Measurements from ENCODE around the gene CRLF1.

Gene CRLF1

DNA sequence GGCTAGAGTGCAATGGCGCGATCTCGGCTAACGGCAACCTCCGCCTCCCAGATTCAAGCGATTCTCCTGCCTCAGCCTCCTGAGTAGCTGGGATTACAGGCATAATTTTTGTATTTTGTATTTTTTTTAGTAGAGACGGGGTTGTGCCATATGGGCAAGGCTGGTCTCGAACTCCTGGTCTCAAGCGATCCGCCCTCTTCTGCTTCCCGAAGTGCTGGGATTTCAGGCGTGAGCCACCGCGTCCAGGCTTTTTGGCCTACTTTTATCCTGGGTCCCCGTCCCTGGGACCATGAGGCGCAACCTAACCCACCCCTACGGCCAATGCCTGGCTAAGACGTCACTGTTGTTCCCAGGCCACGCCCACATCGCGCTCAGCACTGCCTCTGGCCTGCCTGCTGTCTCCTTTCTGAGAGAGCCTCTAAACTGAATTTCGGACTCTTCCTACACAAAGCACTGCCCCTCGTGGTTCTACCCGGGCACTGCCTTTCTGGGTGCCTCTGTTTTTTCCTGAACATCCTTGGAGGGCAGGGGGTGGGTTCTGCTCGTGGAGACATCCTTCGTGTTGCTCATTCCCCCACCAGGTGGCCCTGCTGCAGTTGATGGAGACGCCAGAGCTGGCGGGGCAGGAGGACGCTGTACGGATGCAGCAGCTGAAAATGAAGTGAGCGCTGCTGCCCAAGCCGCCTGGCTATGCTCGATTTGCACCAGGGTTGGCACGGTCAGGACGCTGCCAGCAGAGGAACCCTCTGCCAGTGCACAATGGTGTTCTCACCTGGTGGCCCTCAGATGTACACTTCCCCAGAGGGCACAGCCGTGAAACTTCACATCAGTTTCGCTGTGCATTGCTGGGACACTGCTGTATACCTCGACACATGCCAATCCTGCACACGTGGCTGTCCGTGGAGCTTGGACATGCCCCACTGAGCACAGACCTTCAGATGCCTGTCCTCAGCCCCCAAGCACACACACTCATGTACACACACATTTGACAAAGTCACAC lies 16.0 kb downstream of the CRLF1 start:
- DNase-seq: no peak

DNA sequence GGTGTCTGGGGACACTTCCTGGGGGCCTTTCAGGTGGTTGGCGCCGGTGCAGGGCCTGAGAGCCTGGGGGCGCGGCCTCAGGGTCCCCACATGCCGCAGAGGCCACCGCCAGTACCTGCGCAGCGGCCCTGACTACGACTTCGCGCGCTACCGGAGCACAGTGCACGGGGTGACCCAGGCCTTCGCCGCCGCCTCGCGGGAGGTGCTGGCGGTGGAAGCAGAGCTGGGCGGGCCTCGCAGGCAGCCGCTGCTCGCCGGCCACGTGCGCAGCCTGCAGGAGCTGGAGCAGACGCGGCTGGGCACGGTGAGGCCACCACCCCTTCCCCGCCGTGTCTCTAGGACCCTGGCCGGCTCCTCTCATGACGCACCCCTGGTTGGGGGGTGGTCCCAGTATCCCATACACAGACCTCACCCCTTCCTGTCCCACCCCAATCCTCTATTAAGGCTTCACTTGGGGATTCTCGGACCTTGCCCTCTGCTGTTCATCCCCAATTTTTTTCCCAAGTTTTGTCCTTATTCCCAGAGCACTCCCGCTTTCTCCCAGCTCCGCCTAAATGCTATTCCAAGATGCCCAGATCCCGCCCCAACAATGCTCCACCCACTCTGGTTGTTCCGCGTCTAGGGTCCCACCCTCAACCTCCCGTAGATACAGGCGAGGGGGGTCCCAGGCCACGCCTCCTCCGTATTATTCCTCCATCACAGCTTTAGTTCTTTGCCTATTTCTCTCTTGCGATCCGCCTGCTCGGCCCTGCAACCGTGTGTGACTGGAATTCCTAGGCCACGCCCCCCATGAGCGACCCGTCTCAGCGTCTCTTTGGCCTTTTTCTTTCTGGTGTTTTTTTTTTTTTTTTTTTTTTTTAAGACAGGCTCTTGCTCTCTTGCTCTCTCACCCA lies 17.0 kb downstream of the CRLF1 start:
- DNase-seq: peak; percentile 67

DNA sequence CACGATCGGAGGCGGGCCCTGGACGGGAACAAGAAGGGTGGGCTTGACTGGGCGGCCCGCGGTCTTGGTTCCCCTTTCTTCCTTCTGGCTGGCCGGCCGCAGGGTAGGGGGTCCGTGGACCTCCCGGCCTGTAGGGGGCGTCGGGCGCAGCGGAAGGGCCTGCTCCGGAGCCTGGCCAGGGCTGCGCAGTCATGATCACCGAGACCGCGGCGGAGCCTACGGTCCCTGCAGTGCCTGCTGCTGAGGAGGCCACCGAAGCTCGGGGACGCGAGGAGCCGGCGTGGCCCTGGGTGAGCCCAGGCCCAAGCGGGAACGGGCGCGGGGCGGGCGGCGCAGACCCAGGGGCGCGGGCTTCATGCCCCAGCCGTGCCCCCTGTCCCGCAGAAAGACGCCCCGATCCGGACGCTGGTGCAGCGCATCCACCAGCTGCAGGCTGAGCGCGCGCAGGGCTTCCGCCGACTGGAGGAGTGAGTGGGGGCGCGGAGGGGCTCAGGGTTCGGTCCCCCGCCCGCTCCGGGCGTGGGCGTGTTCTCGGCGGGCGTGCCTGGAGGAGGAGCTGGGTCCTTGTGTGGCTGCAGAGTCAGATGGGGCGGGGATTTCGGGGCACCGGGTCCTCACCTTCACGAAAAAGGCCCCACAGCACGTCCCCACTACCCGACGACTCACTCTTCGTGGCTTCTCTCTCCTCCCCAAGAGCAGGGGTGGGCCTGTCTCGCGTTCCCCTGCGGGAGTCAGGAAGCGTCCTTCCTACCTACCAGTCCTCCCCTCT lies 17.8 kb downstream of the CRLF1 start, which contains the start of gene REX1BD:
Gene REX1BD, plus strand, starts transcription at position 188 of the 769 bp plus-strand sequence. Its CDS starts 4 bp downstream, at position 192.
- DNase-seq: peak; percentile 92

DNA sequence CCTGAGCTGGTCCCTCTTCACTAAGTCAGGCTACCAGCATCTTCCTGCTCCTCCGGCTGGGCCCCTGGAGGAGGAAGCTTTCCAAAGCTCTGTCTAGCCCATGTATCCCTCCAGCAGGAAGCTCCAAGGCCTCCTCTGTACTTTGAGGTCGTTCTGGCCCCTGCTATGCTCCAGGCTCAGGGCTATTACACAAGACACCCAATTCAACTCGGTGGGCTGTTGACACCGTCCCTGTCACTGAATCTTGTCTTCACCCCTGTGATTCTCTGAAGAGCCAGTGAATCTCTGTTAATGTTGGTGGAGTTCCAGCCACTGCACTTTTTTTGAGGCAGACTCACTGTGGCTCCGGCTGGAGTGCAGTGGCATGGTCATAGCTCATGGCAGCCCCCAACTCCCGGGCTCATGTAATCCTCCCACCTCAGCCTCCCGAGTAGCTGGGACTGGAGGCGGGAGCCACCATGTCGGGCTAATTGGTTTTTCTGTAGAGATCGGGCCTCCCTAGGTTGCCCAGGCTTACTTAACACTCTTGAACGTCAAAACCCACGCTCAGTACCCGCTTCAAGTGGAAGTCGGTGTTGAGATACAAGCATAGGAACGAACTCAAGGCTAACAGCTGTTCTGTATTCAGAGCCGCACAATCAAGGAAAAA lies 18.5 kb downstream of the CRLF1 start:
- no peak for DNase-seq

DNA sequence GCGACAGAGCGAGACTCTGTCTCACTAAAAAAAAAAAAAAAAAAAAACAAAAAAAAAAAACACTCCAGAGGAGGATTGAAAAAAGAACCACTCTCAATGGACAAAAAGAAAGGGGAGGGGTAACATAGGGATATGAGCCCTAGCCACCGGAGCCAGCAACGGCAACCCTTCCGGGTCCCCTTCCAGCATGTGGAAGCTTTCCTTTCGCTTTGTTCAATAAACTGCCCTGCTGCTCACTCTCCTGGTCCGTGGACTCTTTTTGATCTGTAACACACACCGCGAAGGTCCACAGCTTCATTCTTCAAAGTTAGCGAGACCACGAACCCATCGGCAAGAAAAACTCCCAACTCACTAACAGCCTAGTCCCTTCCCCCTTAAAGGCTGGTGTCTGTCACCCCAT lies 19.0 kb downstream of the CRLF1 start:
- no peak for DNase-seq

DNA sequence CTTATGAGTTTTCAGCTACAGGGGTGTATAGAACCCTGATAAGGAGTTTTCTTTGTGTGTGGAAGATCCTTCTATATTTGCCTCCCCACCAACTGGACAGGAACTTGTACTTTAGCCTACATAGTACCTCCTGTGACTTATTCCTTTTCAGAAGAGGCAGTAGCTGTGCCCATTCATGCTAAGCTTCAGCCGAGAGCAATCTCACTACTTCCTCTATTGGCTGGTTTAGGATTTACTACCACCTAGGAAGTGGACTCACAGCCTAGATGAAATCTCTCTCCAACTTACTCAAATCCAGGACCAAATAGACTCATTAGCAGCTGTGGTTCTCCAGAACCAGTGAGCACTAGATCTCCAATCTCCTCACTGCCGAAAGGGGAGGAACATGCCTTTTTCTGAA lies 20.3 kb downstream of the CRLF1 start:
- DNase-seq: no peak

DNA sequence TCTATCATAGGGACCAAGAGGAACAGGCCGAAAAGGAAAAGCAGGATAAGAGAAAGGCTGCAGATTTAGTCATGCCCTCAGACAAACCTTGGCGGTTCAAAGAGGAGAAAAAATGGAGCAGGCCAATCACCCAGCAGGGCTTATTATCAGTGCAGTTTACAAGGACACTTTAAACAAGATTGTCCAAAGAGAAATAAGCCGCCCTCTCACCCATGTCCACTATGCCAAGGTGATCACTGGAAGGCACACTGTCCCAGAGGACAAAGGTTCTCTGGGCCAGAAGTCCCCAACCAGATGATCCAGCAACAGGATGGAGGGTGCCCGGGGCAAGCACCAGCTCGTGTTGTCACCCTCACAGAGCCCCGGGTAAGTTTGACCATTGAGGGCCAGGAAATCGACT lies 26.3 kb downstream of the CRLF1 start:
- DNase-seq: no peak

DNA sequence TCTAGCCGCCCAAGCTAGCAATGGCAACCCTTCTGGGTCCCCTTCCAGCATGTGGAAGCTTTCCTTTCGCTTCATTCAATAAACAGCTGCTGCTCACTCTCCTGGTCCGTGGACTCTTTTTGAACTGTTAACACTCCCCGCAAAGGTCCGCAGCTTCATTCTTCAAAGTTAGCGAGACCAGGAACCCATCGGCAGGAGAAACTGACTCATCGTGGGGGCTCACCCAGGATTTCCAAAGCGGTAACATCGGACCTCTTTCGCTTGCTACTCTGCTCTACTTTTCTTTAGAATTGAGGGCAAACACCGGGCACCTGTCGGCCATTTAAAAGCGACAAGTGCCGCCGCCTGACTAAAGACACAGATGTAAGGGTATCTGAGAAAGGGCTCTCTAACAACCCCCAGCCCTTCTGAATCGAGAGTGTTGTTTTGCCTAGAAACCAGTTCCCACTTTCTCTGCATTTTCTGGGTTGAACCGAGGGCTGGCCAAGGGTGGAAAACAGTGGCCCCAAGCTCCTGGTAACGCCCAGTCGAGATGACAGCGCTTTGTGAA lies 29.2 kb downstream of the CRLF1 start:
- no peak for DNase-seq

DNA sequence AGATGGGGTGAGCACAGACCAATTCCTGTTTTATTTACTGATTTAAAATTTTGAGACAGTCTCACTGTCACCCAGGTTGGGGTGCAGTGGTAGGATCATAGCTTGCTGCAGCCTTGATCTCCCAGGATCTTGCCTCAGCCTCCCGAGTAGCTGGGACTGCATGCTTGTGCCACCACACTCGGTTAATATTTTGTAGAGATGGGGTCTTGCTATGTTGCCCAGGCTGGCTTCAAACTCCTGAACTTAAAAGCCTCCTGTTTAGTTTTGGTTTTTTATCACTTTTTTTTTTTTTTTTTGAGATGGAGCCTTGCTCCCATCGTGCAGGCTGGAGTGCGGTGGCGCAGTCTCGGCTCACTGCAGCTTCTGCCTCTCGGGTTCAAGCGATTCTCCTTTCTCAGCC lies 30.2 kb downstream of the CRLF1 start:
- no peak for DNase-seq

DNA sequence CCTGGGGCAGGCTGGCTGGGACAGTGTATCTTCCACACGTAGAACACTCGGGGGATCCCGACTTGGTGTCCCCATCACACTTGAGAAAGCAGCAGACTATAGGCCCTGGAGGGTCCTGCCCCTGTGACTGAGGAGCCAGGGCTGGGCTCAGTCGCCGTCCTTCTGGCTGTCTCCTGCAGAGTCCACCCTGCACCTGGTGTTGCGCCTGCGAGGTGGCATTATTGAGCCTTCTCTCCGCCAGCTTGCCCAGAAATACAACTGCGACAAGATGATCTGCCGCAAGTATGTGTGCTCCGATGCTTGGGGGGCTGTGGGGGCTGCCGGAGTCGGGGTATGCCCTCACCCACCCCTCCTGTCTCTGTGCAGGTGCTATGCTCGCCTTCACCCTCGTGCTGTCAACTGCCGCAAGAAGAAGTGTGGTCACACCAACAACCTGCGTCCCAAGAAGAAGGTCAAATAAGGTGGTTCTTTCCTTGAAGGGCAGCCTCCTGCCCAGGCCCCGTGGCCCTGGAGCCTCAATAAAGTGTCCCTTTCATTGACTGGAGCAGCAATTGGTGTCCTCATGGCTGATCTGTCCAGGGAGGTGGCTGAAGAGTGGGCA lies 31.8 kb downstream of the CRLF1 start:
- DNase-seq: no peak

DNA sequence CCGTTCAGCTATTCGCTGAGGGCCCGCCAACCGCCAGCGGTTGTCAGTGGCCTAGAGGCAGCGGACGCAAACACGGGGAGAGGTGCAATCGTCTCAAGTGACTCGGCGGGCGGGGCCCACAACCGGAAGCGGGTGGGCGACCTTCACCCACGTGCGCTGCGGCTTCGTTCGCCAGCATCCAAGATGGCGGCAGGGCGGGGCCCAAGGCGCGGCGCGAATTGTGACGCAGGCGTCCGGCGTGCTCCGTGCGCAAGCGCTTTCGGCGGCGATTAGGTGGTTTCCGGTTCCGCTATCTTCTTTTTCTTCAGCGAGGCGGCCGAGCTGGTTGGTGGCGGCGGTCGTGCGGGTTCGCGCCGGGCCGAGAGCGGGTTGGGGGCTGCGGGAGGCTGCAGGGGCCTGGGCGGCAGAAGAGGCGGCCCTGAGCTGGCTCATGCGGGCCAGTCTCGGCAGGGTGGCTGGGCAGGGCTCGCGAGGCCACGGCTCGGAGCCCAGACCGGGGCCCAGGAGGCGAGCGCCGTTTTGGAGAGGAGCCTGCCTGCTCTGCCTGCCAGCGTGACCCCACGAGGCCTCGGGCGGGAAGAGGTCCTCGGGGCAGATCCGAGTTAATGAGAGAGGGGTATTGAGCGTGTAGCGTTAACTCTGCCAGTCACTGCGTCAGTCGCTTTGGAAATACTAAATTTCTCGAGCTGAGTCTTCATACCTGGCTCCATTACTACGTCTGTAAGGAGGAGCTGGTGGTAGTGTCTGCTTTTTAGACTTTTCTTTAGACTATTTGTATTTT lies 34.8 kb downstream of the CRLF1 start, which contains the start of gene UBA52:
Gene UBA52, plus strand, starts transcription at position 294 of the 781 bp plus-strand sequence. CDS start 1,444 bp downstream, outside the sequence.
- DNase-seq: peak; percentile 98

DNA sequence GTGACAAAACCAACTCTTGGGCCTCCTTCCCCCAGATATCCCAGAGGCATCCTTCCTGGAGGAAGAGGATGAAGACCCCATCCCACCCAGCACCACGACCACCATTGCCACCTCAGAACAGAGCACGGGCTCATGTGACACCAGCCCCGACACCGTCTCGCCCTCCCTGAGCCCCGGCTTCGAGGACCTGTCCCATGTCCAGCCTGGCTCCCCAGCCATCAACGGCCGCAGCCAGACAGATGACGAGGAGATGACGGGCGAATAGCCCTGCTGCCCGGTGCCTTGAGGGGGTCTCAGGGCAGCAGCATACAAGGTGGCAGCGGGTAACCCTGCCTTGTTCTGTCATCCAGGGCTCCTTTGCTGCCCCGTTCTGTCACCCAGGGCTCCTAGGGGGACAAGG lies 38.2 kb downstream of the CRLF1 start:
- no peak for DNase-seq

DNA sequence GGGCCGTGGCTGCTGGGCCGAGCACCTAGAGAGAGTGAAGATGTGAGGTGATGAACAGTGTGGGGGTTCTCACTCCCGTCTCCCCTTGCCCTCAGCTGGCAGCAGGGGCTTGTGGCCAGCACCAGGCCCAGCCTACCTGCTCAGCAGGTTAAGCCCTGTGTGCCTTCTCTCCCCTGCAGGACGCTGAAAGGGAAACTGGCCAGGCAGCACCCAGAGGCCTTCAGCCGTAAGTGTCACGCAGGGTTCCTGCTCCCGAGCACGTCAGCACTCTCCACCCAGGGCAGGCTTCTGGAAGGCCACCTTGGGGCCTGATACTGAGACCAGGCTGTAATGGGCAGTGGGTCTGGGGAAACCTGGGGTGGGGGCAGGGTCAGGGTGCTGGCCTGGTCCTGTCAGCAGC lies 39.6 kb downstream of the CRLF1 start:
- no peak for DNase-seq

DNA sequence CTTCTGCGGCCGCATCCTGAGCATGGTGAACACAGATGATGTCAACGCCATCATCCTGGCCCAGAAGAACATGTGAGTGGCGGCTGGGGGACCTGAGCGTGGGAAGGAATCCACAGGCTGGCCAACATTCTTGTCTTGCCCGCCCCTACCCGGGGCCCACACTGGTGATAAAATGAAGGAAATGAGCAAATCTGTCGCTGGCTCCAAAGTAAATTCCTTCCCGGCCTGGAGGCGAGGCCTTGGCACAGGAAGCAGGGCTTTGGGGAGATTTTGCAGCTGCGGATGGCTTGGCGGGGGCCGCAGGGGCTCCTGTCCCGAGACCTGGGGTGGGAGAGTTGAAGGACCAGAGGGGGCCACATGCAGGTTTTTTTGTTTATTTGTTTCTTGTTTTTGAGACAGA lies 44.5 kb downstream of the CRLF1 start:
- DNase-seq: no peak

DNA sequence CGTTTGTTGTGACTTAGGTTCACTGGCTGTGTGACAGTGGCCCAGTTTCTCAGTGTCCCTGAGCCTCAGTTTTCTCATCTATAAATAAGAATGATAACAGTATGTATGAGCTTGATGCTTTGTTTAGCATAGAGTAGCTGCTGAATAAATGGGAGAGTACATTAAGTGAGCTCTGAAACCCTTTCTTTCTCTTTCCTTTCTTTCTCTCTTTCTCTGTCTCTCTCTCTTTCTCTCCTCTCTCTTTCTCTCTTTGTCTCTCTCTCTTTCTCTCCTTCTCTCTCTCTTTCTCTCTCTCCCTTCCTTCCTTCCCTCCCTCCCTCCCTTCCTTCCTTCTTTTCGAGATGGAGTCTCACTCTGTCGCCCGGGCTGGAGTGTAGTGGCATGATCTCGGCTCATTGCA lies 46.9 kb downstream of the CRLF1 start:
- no peak for DNase-seq

DNA sequence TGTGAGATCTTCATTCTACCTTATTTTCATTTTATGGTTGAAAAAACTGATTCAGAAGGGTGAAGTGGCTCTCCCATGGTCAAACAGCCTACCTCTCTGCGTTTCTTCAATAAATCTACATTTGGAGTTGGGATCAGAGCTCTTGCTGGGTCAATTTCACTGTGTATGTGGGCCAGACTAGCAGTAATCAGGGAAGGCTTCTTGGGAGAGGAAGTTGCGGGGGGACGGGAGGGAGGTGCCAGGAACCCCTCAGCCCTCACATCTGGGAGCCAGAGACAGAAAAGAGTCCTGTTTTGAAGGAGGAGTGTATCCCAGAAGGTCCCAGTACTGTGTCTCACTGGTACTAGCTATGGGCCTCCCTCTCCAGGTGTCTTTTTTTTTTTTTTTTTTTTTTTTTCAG lies 48.0 kb downstream of the CRLF1 start:
- no peak for DNase-seq

DNA sequence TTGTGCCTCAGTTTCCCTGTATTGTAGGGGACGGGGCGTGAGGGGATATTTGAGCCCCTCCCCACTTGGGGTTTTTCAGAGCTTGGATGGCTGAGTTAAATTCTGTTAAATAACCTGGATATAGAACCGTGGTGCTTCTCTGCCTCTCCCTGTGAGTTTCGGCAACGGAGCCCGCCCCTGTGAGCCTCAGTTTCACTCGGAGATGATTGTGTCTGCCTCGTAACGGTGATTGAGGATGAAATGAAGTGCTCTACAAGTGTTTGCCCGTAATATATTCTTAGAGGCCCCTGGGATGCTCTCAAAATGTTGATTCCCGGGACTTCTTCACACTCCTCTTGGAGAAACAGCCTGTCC lies 48.4 kb downstream of the CRLF1 start:
- no peak for DNase-seq

DNA sequence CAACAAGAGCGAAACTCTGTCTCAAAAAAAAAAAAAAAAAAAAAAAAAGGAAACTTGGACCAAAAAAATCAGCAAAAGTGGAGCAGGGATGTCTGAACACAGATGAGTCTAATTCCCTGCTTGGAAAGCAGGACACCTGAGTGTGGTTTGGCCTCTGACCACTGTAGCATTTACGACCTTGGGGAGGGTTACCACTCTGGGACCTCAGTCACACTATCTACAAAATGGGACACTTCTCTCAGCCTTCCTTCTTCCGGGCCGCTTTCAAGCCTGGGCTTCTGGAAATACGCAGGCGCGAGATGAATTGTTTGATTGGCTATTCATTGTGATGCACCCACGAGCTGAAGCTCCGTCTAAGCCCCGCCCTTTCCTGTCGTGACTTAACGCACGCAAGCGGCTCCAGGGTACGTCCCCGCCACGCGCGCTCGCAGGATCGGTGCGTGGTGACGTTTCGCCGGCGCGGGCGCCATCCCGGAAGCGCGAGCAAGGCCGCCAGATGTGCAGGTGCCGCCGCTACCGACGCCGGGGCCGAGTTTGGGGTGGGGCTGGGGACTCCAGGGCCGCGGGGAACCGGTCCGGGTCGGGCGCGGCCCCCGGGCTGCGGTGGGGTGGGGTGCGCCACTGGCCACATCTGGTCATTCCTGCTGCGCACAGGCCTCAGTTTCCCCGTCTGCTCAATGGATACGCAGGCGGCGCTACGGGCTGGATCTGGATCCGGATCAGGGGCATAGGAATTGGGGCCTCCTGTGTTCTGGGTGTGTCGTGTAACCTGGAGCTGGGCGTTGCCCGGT lies 49.0 kb downstream of the CRLF1 start, which contains the start of gene KXD1:
Gene KXD1, plus strand, starts transcription at position 460 of the 791 bp plus-strand sequence. CDS start 4,187 bp downstream, outside the sequence.
- DNase-seq: peak; percentile 97

DNA sequence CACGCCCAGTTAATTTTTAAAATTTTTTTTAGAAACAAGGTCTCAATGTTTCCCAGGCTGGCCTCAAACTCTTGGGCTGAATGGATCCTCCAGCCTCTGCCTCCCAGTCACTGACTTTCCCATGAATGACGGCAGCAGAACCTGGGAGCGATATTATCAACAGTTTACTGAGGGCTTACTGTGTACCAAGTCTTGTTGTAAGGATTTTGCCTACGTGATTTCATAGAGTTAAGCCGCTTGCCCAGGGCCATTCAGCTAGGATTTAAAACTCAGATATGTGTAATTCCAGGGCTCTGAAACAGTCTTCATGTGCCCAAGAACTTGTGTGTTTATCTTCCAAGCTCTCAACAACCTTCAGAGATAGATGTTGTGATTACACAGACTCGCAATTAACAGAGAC lies 55.0 kb downstream of the CRLF1 start:
- no peak for DNase-seq
